Measurements from ENCODE around the gene PGAM2. TPM values are rescaled to one million over a fixed set of nuclear protein-coding genes. Genes with fewer than 3 reads are reported as not detected.

PGAM2 gene
- total and polyA plus RNA-seq, 2 of the 4 experiments (the other 2 are of a cell fraction), result not detected

DNA sequence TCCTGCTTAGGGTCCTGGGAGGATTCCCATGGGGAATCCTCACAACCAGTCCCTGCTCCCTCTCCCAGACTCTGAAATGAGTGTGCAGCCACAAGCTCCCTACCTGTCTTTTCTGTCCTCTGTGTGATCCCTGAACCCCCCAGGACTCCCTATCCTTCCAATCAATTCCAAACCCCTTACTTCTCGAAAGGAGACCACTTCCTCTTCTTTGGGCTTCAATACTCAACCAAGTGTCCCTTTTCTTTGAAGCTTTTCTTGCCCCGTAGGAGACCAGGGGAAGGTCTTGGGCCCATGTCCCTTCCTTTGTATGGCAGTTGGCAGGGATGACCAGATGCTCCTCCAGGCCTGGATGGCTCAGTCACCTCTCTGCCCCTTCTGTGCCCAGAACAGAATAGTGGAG lies 40.5 kb upstream of the PGAM2 start:
- H3K56ac ChIP-seq (ENCODE audit: extremely low read depth, insufficient read depth, low read length), result peak overlapping the region; percentile 4; the same call in 1 of the 2 replicates
- H3K9me1 ChIP-seq (ENCODE audit: insufficient read depth, low read length), result peaks cover 22% of the 10 kb centered on the region
- H3K79me1 ChIP-seq (ENCODE audit: low read depth in 1 of 2, low read length in 2 of 2), result no peaks in the 10 kb centered on the region; a peak in 1 of 4 replicates
- ATAC-seq (ENCODE audit: low read depth) (peak; percentile 2; the same call in 1 of the 2 replicates), DNase-seq (no peak)
- no peak overlapping the region for H3K9ac ChIP-seq (ENCODE audit: low read depth, low read length)
- ChIA-PET POLR2A (ENCODE audit: unreplicated experiment) (interaction anchor here (0.5 kb wide), 1 partner anchor 16 kb away, joined by 3 read pairs; no protein-coding TSS in a partner anchor), CTCF (no interaction called here)
- H3K4me2 ChIP-seq (ENCODE audit: low read depth, low read length), result no peak overlapping the region; the same call in 1 of the 2 replicates
- peak overlapping the region; percentile 1 for H3K18ac ChIP-seq (ENCODE audit: low read depth, low read length)
- TF ChIP-seq, protein P1, sequence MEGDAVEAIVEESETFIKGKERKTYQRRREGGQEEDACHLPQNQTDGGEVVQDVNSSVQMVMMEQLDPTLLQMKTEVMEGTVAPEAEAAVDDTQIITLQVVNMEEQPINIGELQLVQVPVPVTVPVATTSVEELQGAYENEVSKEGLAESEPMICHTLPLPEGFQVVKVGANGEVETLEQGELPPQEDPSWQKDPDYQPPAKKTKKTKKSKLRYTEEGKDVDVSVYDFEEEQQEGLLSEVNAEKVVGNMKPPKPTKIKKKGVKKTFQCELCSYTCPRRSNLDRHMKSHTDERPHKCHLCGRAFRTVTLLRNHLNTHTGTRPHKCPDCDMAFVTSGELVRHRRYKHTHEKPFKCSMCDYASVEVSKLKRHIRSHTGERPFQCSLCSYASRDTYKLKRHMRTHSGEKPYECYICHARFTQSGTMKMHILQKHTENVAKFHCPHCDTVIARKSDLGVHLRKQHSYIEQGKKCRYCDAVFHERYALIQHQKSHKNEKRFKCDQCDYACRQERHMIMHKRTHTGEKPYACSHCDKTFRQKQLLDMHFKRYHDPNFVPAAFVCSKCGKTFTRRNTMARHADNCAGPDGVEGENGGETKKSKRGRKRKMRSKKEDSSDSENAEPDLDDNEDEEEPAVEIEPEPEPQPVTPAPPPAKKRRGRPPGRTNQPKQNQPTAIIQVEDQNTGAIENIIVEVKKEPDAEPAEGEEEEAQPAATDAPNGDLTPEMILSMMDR (conservative IDR thresholded peaks at IDR 0.05; ENCODE audit: low read depth, low read length), result no peak
- TF ChIP-seq SMC3 (IDR thresholded peaks at IDR 0.05; ENCODE audit: low read depth, low read length) (no peak), RFX5 (IDR thresholded peaks at IDR 0.05; ENCODE audit: low read depth, low read length) (no peak), FOS (IDR thresholded peaks at IDR 0.05; ENCODE audit: low read depth, low read length) (no peak), MAZ (IDR thresholded peaks at IDR 0.05; ENCODE audit: borderline replicate concordance, low read depth, low read length) (no peak), MXI1 (IDR thresholded peaks at IDR 0.05; ENCODE audit: borderline replicate concordance, low read depth, low read length) (no peak)
- H3K23ac ChIP-seq (ENCODE audit: low read depth, low read length), result peak overlapping the region; percentile 45
- H2BK120ac ChIP-seq (ENCODE audit: low read depth, low read length), result peak overlapping the region; percentile 30
- no peaks in the 10 kb centered on the region for H3K36me3 ChIP-seq (ENCODE audit: control insufficient read depth, insufficient read depth, low read length)
- in situ Hi-C loops (cut with MboI; ENCODE audit: low sequenced_read_pairs), result no loop called here
- peak overlapping the region; percentile 70 for H2AK5ac ChIP-seq (ENCODE audit: low read depth, low read length)
- H2BK5ac ChIP-seq (ENCODE audit: low read depth, low read length, poor library complexity, severe bottlenecking), result no peak overlapping the region
- dilution Hi-C loops (cut with HindIII; ENCODE audit: low sequenced_read_pairs, unreplicated experiment), result no loop called here
- peak overlapping the region; percentile 86; the same call in 1 of the 2 replicates for H2BK20ac ChIP-seq (ENCODE audit: low read depth, low read length)
- intact Hi-C loops (cut with micrococcal nuclease), result no loop called here
- H4K20me1 ChIP-seq (ENCODE audit: insufficient read depth, low read length), result no peaks in the 10 kb centered on the region
- H4K91ac ChIP-seq (ENCODE audit: insufficient read depth, low read depth, low read length), result peak overlapping the region; percentile 59
- no peak overlapping the region for H3K4me3 ChIP-seq (ENCODE audit: insufficient read depth, low read depth, low read length)
- peak overlapping the region; percentile 80 for H3K4ac ChIP-seq (ENCODE audit: low read depth, low read length)
- no peaks in the 10 kb centered on the region for H3K27me3 ChIP-seq (ENCODE audit: control insufficient read depth, insufficient read depth, low read length)
- peak overlapping the region; percentile 94 for H2AK9ac ChIP-seq (replicated peaks; ENCODE audit: low read depth, low read length, poor library complexity)
- H3K27ac ChIP-seq (ENCODE audit: insufficient read depth, low read length), result no peak overlapping the region
- H3K9me3 ChIP-seq (ENCODE audit: control insufficient read depth, insufficient read depth, low read length), result no peaks in the 10 kb centered on the region
- BruUV-seq (replicated peaks), result no TSS peak
- peaks cover 25% of the 10 kb centered on the region for H3K4me1 ChIP-seq (ENCODE audit: control insufficient read depth, insufficient read depth, low read length)
- H3K14ac ChIP-seq (replicated peaks; ENCODE audit: low read depth, low read length), result peak overlapping the region; percentile 77
- peak overlapping the region in 1 of 2 experiments; percentile 28; a peak in 1 of 4 replicates for H4K8ac ChIP-seq (ENCODE audit: low read depth in 2 of 2, low read length in 2 of 2)
- peak overlapping the region; percentile 23; the same call in 1 of the 3 replicates for H2BK15ac ChIP-seq (ENCODE audit: low read depth, low read length)
- 100% methylated on average over 1 of the region's 2 CpGs; no CpG with 5 or more reads in 1 of the 2 experiments for WGBS, 2 experiments (ENCODE audit: extremely low coverage in 2 of 2, insufficient read length in 1 of 2)
- peak overlapping the region; percentile 80 for H2AFZ ChIP-seq (replicated peaks; ENCODE audit: low read length, poor library complexity)
- H4K5ac ChIP-seq (ENCODE audit: low read depth, low read length), result 0 out of 2 replicates have a peak overlapping the region, but pooled peaks have one; percentile 19
